ENCODE measurements around the gene OR1L6. TPM values are rescaled to one million over a fixed set of nuclear protein-coding genes. Genes with fewer than 3 reads are reported as not detected.

Gene OR1L6
- total RNA-seq, 1 experiment from 2014 or later = not detected

DNA sequence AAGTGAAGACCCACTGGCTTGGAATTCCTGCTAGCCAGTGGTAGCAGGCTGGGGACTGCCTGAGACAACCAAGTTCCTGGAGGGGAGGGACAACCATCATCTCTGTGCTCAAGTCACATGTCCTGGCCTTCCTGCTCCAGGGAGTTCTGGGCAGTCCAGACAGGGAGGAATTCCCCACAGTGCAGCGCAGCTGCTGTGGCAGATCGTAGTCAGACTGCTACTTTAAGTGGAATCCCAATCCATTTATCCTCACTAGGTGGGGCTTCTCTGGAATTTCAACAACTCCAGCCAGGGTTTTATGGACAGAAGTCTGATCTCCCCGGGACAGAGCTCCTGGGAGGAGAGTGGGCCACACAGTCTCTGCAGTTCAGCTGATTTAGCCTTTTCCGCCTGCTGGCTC, 25.7 kb downstream of the OR1L6 start:
- intact Hi-C loops (cut with micrococcal nuclease) = no loop called here
- Histone ChIP-seq H3F3A (ENCODE audit: low read length, unreplicated experiment) (no peaks in the 10 kb centered on the region), H3K27ac (ENCODE audit: low read length) (no peak overlapping the region), H3K79me2 (ENCODE audit: low read length) (no peaks in the 10 kb centered on the region), H4K20me1 (ENCODE audit: low read length) (no peaks in the 10 kb centered on the region), H3K9me3 (ENCODE audit: low read length) (no peaks in the 10 kb centered on the region), H3K4me3 (ENCODE audit: low read length) (no peak overlapping the region), H2AFZ (ENCODE audit: low read length) (no peak overlapping the region), H3K4me1 (ENCODE audit: insufficient read depth, low read length) (no peaks in the 10 kb centered on the region), H3K36me3 (ENCODE audit: low read depth, low read length) (no peaks in the 10 kb centered on the region), H3K27me3 (ENCODE audit: low read length) (no peaks in the 10 kb centered on the region), H3K4me2 (ENCODE audit: low read length) (no peak overlapping the region), H3K9me2 (replicated peaks; ENCODE audit: low read length) (no peaks in the 10 kb centered on the region), H3K9ac (ENCODE audit: low read length) (no peak overlapping the region)
- TF ChIP-seq EZH2phosphoT487 (IDR thresholded peaks at IDR 0.05; ENCODE audit: borderline replicate concordance, low read length) (no peak), EZH2 (IDR thresholded peaks at IDR 0.05; ENCODE audit: low read length, unreplicated experiment) (no peak)
- TF ChIP-seq, protein P1, sequence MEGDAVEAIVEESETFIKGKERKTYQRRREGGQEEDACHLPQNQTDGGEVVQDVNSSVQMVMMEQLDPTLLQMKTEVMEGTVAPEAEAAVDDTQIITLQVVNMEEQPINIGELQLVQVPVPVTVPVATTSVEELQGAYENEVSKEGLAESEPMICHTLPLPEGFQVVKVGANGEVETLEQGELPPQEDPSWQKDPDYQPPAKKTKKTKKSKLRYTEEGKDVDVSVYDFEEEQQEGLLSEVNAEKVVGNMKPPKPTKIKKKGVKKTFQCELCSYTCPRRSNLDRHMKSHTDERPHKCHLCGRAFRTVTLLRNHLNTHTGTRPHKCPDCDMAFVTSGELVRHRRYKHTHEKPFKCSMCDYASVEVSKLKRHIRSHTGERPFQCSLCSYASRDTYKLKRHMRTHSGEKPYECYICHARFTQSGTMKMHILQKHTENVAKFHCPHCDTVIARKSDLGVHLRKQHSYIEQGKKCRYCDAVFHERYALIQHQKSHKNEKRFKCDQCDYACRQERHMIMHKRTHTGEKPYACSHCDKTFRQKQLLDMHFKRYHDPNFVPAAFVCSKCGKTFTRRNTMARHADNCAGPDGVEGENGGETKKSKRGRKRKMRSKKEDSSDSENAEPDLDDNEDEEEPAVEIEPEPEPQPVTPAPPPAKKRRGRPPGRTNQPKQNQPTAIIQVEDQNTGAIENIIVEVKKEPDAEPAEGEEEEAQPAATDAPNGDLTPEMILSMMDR (conservative IDR thresholded peaks at IDR 0.05; ENCODE audit: low read depth, low read length) = no peak
- ChIA-PET CTCF (no interaction called here), POLR2A (ENCODE audit: unreplicated experiment) (no interaction called here)
- DNase-seq (no peak), ATAC-seq (no peak)
- BruUV-seq (replicated peaks) = no TSS peak

GRCh38 chr9:122777052-122777451, 34.9 kb downstream of the OR1L6 start:
- H3K9me3 ChIP-seq (ENCODE audit: low read length) = no peaks in the 10 kb centered on the region
- ATAC-seq (no peak), DNase-seq (no peak)
- TF ChIP-seq EZH2 (IDR thresholded peaks at IDR 0.05; ENCODE audit: low read length, unreplicated experiment) (no peak), EZH2phosphoT487 (IDR thresholded peaks at IDR 0.05; ENCODE audit: borderline replicate concordance, low read length) (no peak)
- TF ChIP-seq, protein P1 (conservative IDR thresholded peaks at IDR 0.05; ENCODE audit: low read depth, low read length) = no peak
- CTCF ChIA-PET = no interaction called here
- no peak overlapping the region for H3K4me3 ChIP-seq (ENCODE audit: low read length)
- no TSS peak for BruUV-seq (replicated peaks)
- no peaks in the 10 kb centered on the region for H3K9me2 ChIP-seq (replicated peaks; ENCODE audit: low read length)
- H3K9ac ChIP-seq (ENCODE audit: low read length) = no peak overlapping the region
- H3K79me2 ChIP-seq (ENCODE audit: low read length) = no peaks in the 10 kb centered on the region
- H3K4me2 ChIP-seq (ENCODE audit: low read length) = no peak overlapping the region
- no peak overlapping the region for H3K27ac ChIP-seq (ENCODE audit: low read length)
- H3K36me3 ChIP-seq (ENCODE audit: low read depth, low read length) = no peaks in the 10 kb centered on the region
- H3F3A ChIP-seq (ENCODE audit: low read length, unreplicated experiment) = no peaks in the 10 kb centered on the region
- intact Hi-C loops (cut with micrococcal nuclease) = no loop called here
- no peak overlapping the region for H2AFZ ChIP-seq (ENCODE audit: low read length)
- POLR2A ChIA-PET (ENCODE audit: unreplicated experiment) = interaction anchor here (0.5 kb wide), 1 partner anchor 322 kb away, joined by 4 read pairs; no protein-coding TSS in a partner anchor
- no peaks in the 10 kb centered on the region for H4K20me1 ChIP-seq (ENCODE audit: low read length)
- H3K4me1 ChIP-seq (ENCODE audit: insufficient read depth, low read length) = peaks cover 12% of the 10 kb centered on the region; the same call in 1 of the 2 replicates
- no peaks in the 10 kb centered on the region for H3K27me3 ChIP-seq (ENCODE audit: low read length)

- ATAC-seq (peak; percentile 61), DNase-seq (peak; percentile 64)
- H3K36me3 ChIP-seq (ENCODE audit: low read depth, low read length) = no peaks in the 10 kb centered on the region
- H3K9me2 ChIP-seq (replicated peaks; ENCODE audit: low read length) = no peaks in the 10 kb centered on the region
- H3F3A ChIP-seq (ENCODE audit: low read length, unreplicated experiment) = no peaks in the 10 kb centered on the region
- no peaks in the 10 kb centered on the region for H4K20me1 ChIP-seq (ENCODE audit: low read length)
- TF ChIP-seq EZH2 (IDR thresholded peaks at IDR 0.05; ENCODE audit: low read length, unreplicated experiment) = no peak
- no peak for TF ChIP-seq EZH2phosphoT487 (IDR thresholded peaks at IDR 0.05; ENCODE audit: borderline replicate concordance, low read length)
- TF ChIP-seq, protein P1 (conservative IDR thresholded peaks at IDR 0.05; ENCODE audit: low read depth, low read length) = no peak
- H3K27ac ChIP-seq (ENCODE audit: low read length) = no peak overlapping the region
- no peak overlapping the region for H2AFZ ChIP-seq (ENCODE audit: low read length)
- no peaks in the 10 kb centered on the region for H3K27me3 ChIP-seq (ENCODE audit: low read length)
- no peaks in the 10 kb centered on the region for H3K9me3 ChIP-seq (ENCODE audit: low read length)
- BruUV-seq (replicated peaks) = no TSS peak
- peaks cover 12% of the 10 kb centered on the region; the same call in 1 of the 2 replicates for H3K4me1 ChIP-seq (ENCODE audit: insufficient read depth, low read length)
- CTCF ChIA-PET = no interaction called here
- H3K4me3 ChIP-seq (ENCODE audit: low read length) = no peak overlapping the region
- POLR2A ChIA-PET (ENCODE audit: unreplicated experiment) = no interaction called here
- H3K79me2 ChIP-seq (ENCODE audit: low read length) = no peaks in the 10 kb centered on the region
- H3K9ac ChIP-seq (ENCODE audit: low read length) = no peak overlapping the region
- intact Hi-C loops (cut with micrococcal nuclease) = no loop called here
- peak overlapping the region; percentile 26; the same call in 1 of the 2 replicates for H3K4me2 ChIP-seq (ENCODE audit: low read length)
These were observed 36.0 kb downstream of the OR1L6 start for GRCh38 chr9:122777935-122778627.
